Uterus (tissue), 2 donors: Measurements from ENCODE around the gene PTPRM.

Experiments
- CTCF ChIP-seq, 4 experiments: fragments of 200-600 bp in 2 of 4; fragments of 450-650 bp in 2 of 4; sonication (generic) in 2 of 4; IDR thresholded peaks; one replicate each; pipeline ENCODE4 v1.5.1; 2016 to 2019; ENCODE audit warnings: antibody characterized with exemption in 4 of 4, mild to moderate bottlenecking in 2 of 4, moderate library complexity in 1 of 4
- POLR2A ChIP-seq, 2 donors: fragments of 450-650 bp; IDR thresholded peaks; one replicate each; pipeline ENCODE4 v1.6.1; 2016; ENCODE audit warnings: antibody characterized with exemption in 2 of 2, mild to moderate bottlenecking in 1 of 2, moderate library complexity in 1 of 2

- TF ChIP-seq CTCF (IDR thresholded peaks at IDR 0.05): no peak
- TF ChIP-seq POLR2A (IDR thresholded peaks at IDR 0.05): no peak
Measured at GRCh38 chr18:8218197-8218596, 651.1 kb downstream of the PTPRM start.
